Measurements from ENCODE around the gene LIMS2. TPM values are rescaled to one million over a fixed set of nuclear protein-coding genes. Genes with fewer than 3 reads are reported as not detected.

LIMS2 gene
- total and polyA plus RNA-seq, 2 experiments from 2014 or later = 1.6 to 3.5 TPM

GRCh38 chr2:127672341-127673224 is 2.7 kb downstream of the LIMS2 start:
- Histone ChIP-seq H3K27ac (ENCODE audit: low read depth) (no peak overlapping the region), H2AFZ (no peak overlapping the region), H3K4me1 (ENCODE audit: insufficient read depth) (peaks cover 6% of the 10 kb centered on the region), H3K4me2 (no peak overlapping the region), H3F3A (replicated peaks; ENCODE audit: low read depth) (0 out of 2 replicates have a peak, but pooled peaks cover 4% of the 10 kb centered on the region), H3K9me2 (ENCODE audit: insufficient read depth) (no peaks in the 10 kb centered on the region), H4K20me1 (replicated peaks; ENCODE audit: insufficient read depth) (no peaks in the 10 kb centered on the region), H3K79me2 (replicated peaks; ENCODE audit: insufficient read depth) (no peaks in the 10 kb centered on the region), H3K36me3 (ENCODE audit: insufficient read depth) (no peaks in the 10 kb centered on the region), H3K27me3 (ENCODE audit: insufficient read depth) (peaks cover 47% of the 10 kb centered on the region), H3K4me3 (no peak overlapping the region)
- DNase-seq (ENCODE audit: low spot score) (no peak), ATAC-seq (no peak)
- H3K9me3 Mint-ChIP-seq = no peaks in the 10 kb centered on the region; the same call in 2 of the 3 replicates
- TF ChIP-seq ZNF462 (CRISPR knock-in tag; IDR thresholded peaks at IDR 0.05) = no peak
- TF ChIP-seq CREB1 (CRISPR knock-in tag; IDR thresholded peaks at IDR 0.05; ENCODE audit: low read depth) = no peak
- TF ChIP-seq POLR2AphosphoS5 (IDR thresholded peaks at IDR 0.05; ENCODE audit: low read depth) = no peak
- no peak for TF ChIP-seq CTCF (conservative IDR thresholded peaks at IDR 0.05; ENCODE audit: low read depth in 2 of 2)
- TF ChIP-seq ETS1 (IDR thresholded peaks at IDR 0.05) = no peak
- no peak for TF ChIP-seq EZH2 (IDR thresholded peaks at IDR 0.05; ENCODE audit: low read depth, unreplicated experiment)
- no peak for TF ChIP-seq EZH2phosphoT487 (IDR thresholded peaks at IDR 0.05; ENCODE audit: unreplicated experiment)
- no peak for TF ChIP-seq STAT1 (IDR thresholded peaks at IDR 0.05; ENCODE audit: unreplicated experiment)
- peaks cover 8% of the 10 kb centered on the region for H3K4me1 Mint-ChIP-seq
- no peaks in the 10 kb centered on the region for H3K36me3 Mint-ChIP-seq (ENCODE audit: low read depth)
- no peak overlapping the region for H3K4me3 Mint-ChIP-seq
- H3K27ac Mint-ChIP-seq = no peak overlapping the region
- H3K27me3 Mint-ChIP-seq (ENCODE audit: insufficient read depth, low read depth, poor library complexity) = peaks cover 41% of the 10 kb centered on the region
